SKM-1 (cell line): Measurements from ENCODE around the gene ADAMTSL3.

Experiments used
- DNase-seq: peaks from one replicate; lab custom pipeline; 2025; ENCODE audit not compliant: unreplicated experiment; lab: John Stamatoyannopoulos, UW

The ADAMTSL3 gene

DNA sequence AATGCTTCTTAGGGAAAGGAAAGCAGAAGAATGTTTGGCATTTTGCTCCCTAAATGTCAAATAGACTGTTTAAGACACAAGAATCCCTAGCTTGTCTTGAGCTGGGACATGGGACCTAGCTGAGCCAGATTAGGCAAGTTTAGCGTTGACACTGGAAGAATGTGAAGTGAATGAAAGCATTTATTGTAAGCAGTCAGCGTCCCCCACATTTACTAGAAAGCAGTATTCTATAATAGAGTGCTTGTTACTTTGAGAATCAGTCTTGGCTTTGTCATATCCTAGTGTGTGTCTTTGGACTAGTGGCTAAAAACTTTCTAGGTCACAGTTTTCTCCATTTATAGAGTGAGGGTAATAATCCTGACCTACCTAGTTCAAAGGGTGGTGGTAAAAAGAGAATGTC lies 161.6 kb downstream of the ADAMTSL3 start:
- DNase-seq, result no peak

DNA sequence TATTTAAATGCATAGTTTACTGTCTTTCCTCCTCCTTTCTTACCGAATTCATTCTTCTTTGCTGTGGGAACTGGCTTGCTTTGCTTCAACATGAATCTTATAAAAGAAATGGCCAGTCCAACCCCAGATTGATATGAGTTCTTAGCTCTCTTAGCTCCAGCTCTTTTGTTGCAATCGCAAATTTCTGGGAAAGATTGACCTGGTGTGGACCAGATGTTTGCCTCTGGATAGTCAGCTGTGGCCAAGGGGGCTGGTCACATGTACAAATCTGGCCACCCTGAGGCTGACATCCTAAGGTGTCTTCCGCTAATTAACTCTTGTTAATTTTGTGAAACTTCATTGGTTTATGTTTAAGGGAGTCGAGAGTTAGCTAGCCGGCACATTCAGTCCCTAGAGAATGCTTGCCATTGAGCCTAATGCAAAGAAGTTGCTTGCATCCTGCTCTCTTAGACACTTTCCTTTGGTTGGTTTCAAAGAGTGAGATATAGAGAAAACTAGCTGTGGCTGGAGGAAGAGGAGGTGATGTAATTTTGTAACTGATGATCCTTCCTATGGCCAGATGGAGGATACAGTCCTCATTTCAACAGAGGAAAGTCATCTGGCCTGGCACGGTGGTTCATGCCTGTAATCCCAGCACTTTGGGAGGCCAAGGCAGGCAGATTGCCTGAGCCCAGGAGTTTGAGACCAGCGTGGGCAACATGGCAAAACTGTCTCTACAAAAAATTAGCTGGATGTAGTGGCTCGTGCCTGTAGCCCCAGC lies 162.4 kb downstream of the ADAMTSL3 start:
- DNase-seq, result no peak

DNA sequence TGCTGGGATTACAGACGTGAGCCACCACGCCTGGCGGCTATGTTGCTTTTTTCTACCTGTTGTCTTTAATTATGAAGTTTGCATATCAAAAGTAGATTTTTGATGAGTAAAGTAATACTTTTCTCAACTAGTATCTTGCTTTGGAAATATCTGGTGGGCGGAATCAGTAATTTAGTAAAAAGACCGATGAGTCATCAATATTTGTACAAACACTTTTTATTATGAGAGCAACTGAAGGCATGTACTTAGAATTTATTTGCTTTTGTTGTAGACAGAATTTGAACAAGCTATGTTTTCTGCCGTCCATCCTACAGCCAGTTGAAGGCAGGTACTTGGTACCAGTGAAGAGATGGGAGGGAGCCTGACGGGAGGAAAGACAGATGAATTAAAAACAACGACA lies 164.7 kb downstream of the ADAMTSL3 start:
- no peak for DNase-seq

DNA sequence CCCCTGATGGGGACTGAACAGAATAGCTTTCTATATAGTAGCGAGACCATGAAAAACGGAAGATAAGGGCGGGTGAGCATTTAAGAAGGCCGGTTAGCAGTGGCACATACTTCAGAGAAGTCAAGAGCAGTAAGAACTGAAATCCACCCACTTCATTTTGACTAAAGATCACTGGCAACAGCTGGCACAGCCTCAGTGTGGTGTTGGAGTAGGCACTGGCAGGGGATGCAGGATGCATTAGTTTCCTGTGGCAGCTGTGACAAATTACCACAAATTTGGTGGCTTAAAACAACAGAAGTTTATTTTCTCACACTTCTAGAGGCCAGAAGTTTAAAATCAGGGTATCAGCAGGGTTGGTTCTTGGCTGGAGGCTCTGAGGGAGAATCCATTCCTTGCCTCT lies 176.5 kb downstream of the ADAMTSL3 start:
- DNase-seq, result no peak

DNA sequence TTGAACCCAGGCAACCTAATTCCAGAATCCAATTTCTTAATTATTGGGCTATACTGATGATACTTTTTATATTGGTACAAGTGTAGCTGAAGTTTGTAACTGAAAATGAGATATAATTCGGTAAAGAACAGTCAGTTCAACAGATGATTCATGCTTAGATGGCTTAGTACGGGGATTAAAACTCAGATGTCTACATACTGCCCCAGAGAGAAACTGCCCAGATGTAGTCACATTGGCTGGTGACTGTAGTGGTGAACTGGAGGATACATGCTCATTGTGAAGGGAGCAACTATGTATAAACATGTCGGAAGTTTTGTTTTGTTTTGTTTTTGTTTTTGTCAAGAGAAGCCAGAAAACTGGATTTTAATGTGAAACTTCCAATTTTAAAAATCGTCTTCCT lies 179.6 kb downstream of the ADAMTSL3 start:
- DNase-seq, result no peak

DNA sequence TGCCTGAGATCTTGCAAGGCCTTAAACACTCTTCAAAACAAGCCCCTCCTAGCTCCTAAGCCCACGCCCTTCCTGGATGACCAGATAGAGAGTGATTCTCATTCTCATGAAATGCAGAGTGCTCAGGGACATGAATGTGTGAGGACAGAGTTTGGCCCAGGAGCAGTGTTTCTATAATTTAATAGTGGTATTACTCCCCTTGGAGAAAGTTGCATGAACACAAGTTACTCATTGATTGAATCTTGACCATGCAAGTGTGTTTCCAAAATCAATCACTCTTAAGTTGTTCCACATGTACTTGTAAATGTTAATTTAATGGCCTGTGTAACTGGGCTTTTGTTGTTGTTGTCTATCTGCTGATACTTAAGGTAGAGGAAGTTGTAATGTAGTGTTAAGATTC lies 181.6 kb downstream of the ADAMTSL3 start:
- no peak for DNase-seq

DNA sequence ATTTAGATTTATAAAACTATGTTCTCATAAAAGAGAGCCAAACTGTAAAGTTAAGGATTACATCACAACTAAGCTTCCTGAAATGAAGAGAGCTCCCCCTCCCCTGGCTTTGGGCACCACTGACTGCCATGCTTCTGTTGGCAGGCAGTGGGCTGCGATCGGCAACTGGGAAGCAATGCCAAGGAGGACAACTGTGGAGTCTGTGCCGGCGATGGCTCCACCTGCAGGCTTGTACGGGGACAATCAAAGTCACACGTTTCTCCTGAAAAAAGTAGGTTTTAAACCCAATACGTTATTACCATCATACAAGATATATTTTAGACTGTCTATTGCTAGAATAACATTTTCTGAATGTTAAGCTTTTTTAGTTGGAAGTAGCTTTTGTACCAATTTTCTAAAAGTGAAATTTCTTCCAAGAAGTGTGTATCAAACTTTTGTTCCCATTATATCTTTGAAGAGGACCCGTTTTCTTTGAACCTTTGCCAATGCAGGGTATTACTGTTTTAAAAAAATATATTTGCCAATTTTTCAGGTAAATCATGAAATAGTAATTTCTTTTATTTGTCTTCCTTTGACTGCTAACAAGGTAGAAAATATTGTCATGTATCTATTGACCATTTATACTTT lies 184.1 kb downstream of the ADAMTSL3 start:
- no peak for DNase-seq

DNA sequence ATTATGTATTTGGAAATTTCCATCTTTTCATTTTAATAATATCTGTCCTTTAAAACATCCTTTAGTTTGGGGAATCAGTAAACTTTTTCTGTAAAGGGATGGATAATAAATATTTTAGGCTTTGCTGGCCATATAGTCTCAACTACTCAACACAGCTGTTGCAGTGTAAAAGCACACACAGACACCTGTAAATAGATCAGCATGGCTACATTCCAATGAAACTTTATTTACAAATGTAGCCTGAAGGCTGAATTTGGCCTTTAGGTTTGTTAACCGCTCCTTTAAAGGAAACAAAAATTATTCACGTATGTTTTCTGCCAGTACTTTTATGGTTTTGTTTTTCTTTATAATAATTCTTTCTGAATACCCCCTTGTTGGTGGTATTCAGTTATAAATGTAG lies 184.8 kb downstream of the ADAMTSL3 start:
- no peak for DNase-seq

DNA sequence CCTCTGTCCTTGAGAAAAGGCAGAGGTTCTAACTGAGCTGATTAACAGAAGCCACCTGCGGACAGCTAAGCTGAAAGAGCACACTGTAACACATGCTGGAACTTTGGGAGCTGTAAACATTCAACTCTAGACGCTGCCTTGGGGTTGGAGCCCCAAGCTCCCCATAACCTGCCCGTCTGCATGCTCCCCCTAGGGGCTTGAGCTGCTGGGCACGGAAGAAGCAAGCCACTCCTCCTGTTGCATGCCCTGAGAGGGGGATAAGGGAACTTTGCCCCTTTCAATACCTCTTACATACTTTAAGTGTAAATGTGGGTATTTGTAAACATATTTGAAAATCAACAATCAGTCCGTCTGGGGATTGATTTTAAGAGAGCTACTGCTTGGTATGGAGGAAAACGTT lies 188.4 kb downstream of the ADAMTSL3 start:
- no peak for DNase-seq

DNA sequence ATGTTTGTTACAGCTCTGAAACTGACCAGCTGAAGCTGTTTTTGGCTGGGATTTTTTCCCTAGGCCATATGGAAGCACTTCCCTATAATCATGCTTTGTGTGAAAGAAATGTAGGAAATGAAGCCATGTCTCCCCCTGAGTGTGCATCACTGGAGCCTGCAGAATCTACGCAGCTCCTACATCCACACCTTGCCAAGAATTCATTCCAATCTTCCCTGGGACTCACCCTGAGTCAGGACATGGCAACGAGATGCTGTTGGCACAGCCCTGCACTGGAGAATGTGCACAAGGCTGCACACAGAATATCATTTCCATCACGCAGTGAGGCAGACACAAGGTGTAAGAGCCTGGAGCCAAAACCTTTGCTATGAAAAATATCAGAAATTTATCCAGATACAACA lies 189.5 kb downstream of the ADAMTSL3 start:
- DNase-seq, result no peak

DNA sequence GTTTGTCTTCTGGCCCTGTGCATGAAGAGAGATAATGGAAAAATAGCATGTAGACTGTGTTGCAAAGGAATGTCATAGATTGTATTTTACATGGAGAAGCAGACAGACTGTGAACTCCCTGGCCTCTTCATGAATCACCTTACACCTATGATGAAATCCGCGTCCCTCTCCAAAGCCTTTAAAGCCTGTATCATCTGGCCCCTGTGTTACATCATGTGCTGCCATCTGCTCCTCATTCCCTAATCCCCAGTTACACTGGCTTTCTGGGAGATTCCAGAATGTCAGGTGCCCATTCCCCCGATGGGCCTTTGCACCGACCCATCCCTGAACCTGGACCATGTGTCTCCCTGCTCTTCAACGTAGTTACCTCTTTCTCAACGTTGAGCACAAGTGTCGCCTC lies 190.8 kb downstream of the ADAMTSL3 start:
- DNase-seq, result no peak

DNA sequence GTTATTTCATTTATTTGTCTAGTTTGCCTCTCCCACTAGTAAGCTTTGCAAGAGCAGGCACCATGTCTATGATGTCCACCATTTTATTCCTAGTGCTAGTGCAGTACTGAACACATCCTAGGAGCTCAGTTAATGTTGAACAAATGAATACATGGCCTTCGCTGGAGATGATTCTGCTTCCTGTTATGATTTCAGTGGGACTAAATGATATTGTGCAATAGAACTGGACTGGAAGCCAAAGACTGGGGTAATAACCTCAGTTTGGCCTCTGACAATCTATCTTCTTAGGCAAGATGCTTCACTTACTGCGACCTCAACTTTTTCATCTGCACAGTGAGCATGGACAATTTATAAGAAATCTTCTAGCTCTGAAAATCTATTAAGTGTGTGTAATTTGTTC lies 191.3 kb downstream of the ADAMTSL3 start:
- peak; percentile 58 for DNase-seq

DNA sequence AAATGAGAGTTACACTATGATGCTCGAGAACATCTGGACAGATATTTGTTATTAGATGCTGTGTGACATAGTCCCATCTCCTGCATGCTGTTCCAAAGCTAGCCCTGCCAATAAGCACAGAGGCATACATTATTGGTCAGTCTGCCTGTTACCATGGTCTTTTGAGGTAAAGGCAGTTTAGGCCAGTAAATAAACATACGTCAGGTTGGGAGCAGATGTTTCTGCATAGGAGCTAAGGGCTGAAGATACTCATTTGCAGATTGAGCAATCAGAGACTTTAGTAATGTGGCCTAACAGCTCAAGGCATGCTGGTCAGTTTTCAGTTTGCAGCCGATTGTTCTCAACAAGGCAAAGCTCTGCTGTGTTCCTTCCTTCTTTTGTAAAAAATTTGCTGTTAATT lies 192.9 kb downstream of the ADAMTSL3 start:
- peak; percentile 50 for DNase-seq

DNA sequence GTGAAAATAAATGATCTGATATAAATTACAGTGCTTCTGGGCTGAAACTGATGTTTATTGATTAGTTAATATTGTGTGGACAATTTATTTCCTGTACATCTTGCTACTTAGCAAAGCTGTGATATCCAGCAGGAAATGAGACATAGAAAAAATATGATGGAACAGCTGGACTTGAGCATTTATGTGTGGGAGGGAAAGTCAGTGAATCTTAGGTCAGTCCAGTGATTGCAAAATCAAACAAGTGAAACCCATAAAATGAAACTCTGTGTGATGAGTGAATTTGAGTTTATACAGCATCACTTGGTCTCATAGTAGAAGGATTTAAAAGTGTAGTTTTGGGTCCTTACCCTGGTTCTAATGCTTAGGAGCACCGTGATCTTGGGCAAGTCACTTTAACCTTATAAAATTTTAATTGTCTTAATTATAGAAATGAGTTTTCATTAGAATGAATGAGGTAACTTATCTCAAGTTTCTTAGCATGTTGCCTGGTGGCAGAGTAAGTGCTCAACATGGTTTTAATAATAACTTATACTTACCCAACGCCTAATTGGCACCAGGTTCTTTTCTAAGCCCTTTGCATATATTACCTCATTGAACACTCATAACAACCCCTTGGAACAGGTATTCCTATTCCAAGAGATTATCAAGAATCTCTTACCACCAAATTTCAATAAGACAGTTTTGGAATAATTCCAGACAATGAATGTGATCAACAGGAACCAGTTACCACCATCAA lies 194.6 kb downstream of the ADAMTSL3 start:
- no peak for DNase-seq

DNA sequence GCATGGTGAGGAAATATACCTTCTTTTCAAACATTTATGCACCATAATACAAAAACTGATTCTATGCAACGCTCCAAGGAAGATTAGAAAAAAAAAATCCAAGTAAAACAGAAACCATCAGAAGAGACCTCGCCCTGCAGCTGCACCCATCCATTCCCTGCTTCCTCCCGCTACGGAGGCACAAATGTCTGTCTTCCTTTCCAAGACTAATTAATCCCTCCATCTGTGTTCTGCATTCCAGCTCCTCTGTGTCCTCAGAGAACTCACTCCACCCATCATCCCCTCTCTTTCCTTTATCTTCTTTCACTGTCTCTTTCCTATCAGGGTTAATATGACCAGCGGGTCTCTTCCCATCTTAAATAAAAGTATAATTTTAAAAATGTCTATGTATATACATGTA lies 196.1 kb downstream of the ADAMTSL3 start:
- DNase-seq, result no peak

DNA sequence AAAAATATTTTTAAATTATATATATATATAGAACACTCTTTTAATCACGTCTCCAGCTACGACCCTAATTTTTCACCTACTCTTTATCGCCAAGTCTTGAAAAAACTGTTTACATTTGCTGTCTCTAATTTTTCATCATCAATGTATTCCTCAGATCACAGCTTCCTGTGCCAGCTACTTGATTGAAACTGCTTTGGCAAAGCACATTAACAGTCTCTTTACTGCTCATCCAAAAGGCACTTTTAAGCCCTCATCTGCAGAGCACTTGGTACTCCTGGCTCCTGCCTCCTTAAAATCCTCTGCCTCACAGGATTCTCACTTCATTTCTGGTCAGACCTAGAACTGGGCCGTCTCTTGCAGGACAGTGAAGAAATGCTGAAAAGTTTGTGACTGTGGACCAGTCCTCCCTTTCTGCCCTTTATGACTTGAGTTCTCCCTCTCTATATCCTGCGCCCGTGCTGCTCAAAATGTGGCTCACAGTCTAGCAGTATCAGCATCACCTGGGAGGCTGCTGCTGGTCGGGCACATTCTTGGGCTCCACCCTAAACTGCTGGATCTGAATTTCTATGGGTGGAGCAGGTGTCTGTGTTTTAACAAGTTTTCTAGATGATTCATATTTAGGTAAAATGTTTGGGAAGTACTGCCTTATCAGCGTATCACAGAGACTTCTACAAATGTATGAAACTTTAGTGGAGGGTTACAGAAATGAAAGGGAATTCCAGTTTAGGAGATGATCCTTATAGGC lies 196.8 kb downstream of the ADAMTSL3 start:
- DNase-seq, result no peak

DNA sequence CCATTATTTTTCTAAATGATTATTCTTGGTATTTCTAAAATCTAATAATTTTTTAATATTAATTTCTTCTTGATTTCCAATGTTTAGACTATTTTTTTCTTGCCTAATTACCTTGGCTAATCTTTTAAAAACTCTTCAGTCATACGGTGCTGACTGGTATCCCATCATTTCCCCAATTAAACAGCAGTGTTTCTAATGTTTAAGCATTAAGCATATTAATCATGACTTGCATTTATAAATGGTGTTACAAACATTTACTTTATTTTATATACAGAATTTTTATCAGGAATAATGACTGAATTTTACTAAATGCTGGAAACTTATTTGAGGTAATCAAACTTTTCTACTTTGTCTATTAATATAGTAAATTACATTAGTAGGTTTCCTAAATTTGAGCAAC lies 199.3 kb downstream of the ADAMTSL3 start:
- DNase-seq, result no peak

DNA sequence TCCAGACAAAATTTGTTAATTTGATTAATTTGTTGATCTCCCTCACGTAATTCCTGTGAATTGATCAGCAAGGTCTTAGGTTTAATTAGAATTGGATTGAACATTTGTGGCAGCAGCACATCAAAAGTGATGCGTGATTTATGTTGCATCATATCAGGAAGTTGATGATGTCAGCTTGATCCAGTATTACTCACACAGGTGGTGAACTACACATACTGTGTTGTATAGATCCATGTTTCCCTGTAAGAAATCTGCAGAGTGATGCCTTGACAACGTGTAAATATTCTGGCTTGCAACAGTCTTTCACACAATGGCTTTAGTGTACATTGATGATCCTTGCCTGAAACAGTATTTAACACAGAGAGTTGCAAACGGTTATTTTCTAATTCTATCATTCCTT lies 200.4 kb downstream of the ADAMTSL3 start:
- no peak for DNase-seq

DNA sequence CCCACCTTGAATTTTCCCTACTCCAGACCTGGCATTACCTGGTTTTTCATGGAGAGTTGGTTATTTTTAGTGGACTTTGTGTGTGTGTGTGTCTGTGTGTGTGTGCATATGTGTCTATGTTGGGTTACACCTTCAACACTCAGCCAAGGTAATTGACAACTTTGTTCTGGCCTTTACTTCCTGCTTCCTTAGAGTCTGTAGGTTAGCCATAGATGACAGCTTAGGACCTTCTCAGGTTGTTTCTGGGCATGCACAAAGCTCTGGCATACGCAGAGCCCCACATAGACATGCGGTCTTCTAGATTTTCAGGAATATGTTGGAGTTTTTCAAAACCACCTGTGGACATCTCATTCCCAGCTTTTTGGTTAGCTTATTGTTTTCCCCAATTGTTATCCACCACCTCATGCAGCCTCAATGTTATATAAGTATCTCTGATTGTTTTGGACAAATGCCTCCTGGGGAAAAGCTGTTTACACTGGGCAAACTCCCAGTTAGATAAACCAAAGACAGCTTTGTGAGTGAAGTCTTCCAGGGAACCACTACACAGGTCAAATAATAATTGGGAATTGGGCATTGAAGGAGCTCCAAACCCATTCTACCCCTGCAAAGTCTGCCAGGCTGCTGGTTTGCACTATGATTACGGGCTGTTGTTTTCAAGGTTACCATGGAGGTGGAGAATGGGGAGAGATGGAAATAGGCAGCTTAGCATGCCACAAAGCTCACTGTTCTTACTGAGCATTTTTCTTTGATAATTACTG lies 201.2 kb downstream of the ADAMTSL3 start:
- no peak for DNase-seq

DNA sequence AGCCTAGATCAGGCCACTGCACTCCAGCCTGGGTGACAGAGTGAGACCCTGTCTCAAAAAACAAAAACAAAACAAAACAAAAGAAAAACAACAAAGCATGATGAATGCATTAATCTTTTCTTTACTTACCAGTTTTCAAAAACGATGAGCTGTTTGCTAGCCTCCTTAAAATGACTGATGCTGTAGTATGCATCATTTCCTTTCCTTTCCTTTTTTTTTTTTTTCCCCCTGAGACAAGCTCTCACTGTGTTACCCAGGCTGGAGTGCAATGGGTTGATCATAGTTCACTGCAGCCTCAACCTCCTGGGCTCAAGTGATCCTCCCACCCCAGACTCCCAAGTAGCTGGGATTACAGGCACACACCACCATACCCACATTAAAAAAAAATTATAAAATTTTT lies 202.0 kb downstream of the ADAMTSL3 start:
- DNase-seq, result no peak
